DND-41 (cell line): ENCODE results near the gene MCF2L2.

Experiments used
- ATAC-seq: fragments of 200-7000 bp; cut with Tn5 transposase; 3 replicates; pipeline ENCODE4 v1.9.1; 2021; ENCODE audit warnings: low read depth; ENCODE audit not compliant: insufficient read depth
- DNase-seq: peaks from one replicate; pipeline ENCODE4 v3.0.0-alpha.2; 2020
- H2AFZ ChIP-seq: 2 replicates; pipeline ENCODE4 v1.6.0; 2012; ENCODE audit warnings: low read depth, low read length
- H3K27ac ChIP-seq: 2 replicates; pipeline ENCODE4 v1.5.1; 2012; ENCODE audit warnings: low read length, inconsistent platforms
- H3K27me3 ChIP-seq: fragments of 200-600 bp; sonication (generic); 2 replicates; pipeline ENCODE4 v1.6.0; 2012; ENCODE audit warnings: low read length, mild to moderate bottlenecking, inconsistent platforms; ENCODE audit not compliant: insufficient read depth, poor library complexity
- H3K36me3 ChIP-seq: 2 replicates; pipeline ENCODE4 v1.5.1; 2012; ENCODE audit warnings: low read length, inconsistent platforms; ENCODE audit not compliant: insufficient read depth
- H3K4me1 ChIP-seq: 2 replicates; pipeline ENCODE4 v1.5.1; 2012; ENCODE audit warnings: mild to moderate bottlenecking, low read length; ENCODE audit not compliant: insufficient read depth
- H3K4me2 ChIP-seq: 2 replicates; pipeline ENCODE4 v1.6.0; 2012; ENCODE audit warnings: mild to moderate bottlenecking, moderate library complexity, low read length, inconsistent platforms; ENCODE audit not compliant: insufficient read depth
- H3K4me3 ChIP-seq, 2 experiments: fragments of 200-600 bp in 1 of 2; shearing (Covaris generic) in 1 of 2; 2 replicates each; pipeline ENCODE4 v1.5.1; 2012 to 2016; ENCODE audit warnings: inconsistent platforms in 2 of 2, low read length in 2 of 2, mild to moderate bottlenecking in 2 of 2, low read depth in 1 of 2, moderate library complexity in 1 of 2
- H3K79me2 ChIP-seq: 2 replicates; pipeline ENCODE4 v1.6.0; 2012; ENCODE audit warnings: low read length, inconsistent platforms; ENCODE audit not compliant: insufficient read depth
- H3K9ac ChIP-seq: 2 replicates; pipeline ENCODE4 v1.6.0; 2012; ENCODE audit warnings: low read depth, mild to moderate bottlenecking, inconsistent platforms, low read length, moderate library complexity
- H3K9me3 ChIP-seq: 2 replicates; pipeline ENCODE4 v1.5.1; 2012; ENCODE audit warnings: low read length, moderate library complexity, mild to moderate bottlenecking, inconsistent platforms; ENCODE audit not compliant: insufficient read depth, severe bottlenecking
- H4K20me1 ChIP-seq: 2 replicates; pipeline ENCODE4 v1.6.0; 2012; ENCODE audit warnings: low read length; ENCODE audit not compliant: insufficient read depth
- EZH2 ChIP-seq: IDR thresholded peaks from 3 replicates; pipeline ENCODE4 v1.6.1; 2012; ENCODE audit warnings: borderline replicate concordance, low read depth, mild to moderate bottlenecking, moderate library complexity, low read length, inconsistent platforms; ENCODE audit not compliant: severe bottlenecking
- TF ChIP-seq, protein P1 (sequence below): IDR thresholded peaks from 2 replicates; pipeline ENCODE4 v1.5.1; 2012; ENCODE audit warnings: borderline replicate concordance, low read length, moderate library complexity, mild to moderate bottlenecking; ENCODE audit not compliant: poor library complexity, severe bottlenecking; ENCODE audit errors: extremely low read depth

MCF2L2 gene

DNA sequence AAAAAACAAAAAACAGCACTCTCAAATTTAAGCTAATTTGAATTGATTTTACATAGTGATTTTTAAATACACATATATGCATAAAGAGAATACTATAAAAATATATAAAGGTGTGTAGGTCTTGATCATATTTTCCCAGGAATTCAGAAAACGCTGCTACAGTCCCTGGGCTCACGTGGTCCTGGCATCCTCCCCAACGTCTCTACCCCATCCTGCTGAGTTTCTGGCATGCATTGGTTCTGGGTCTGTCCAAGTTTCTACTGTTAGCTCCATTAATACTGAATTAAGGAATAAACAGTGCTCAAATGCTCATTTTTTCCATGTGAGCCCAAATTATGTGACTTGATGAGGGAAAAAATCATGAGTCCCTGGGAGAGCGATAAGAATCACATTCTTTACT, 233.2 kb downstream of the MCF2L2 start:
- no peaks in the 10 kb centered on the region for H4K20me1 ChIP-seq
- TF ChIP-seq, protein P1, sequence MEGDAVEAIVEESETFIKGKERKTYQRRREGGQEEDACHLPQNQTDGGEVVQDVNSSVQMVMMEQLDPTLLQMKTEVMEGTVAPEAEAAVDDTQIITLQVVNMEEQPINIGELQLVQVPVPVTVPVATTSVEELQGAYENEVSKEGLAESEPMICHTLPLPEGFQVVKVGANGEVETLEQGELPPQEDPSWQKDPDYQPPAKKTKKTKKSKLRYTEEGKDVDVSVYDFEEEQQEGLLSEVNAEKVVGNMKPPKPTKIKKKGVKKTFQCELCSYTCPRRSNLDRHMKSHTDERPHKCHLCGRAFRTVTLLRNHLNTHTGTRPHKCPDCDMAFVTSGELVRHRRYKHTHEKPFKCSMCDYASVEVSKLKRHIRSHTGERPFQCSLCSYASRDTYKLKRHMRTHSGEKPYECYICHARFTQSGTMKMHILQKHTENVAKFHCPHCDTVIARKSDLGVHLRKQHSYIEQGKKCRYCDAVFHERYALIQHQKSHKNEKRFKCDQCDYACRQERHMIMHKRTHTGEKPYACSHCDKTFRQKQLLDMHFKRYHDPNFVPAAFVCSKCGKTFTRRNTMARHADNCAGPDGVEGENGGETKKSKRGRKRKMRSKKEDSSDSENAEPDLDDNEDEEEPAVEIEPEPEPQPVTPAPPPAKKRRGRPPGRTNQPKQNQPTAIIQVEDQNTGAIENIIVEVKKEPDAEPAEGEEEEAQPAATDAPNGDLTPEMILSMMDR = no peak
- TF ChIP-seq EZH2 = no peak
- H3K27me3 ChIP-seq = peaks cover 4% of the 10 kb centered on the region
- no peak overlapping the region for H2AFZ ChIP-seq
- no peak overlapping the region for H3K27ac ChIP-seq
- no peaks in the 10 kb centered on the region for H3K79me2 ChIP-seq
- DNase-seq (no peak), ATAC-seq (no peak)
- H3K36me3 ChIP-seq = no peaks in the 10 kb centered on the region
- H3K9ac ChIP-seq = no peak overlapping the region
- no peak overlapping the region for H3K4me2 ChIP-seq
- no peaks in the 10 kb centered on the region for H3K9me3 ChIP-seq
- H3K4me3 ChIP-seq = no peak overlapping the region
- H3K4me1 ChIP-seq = no peaks in the 10 kb centered on the region

DNA sequence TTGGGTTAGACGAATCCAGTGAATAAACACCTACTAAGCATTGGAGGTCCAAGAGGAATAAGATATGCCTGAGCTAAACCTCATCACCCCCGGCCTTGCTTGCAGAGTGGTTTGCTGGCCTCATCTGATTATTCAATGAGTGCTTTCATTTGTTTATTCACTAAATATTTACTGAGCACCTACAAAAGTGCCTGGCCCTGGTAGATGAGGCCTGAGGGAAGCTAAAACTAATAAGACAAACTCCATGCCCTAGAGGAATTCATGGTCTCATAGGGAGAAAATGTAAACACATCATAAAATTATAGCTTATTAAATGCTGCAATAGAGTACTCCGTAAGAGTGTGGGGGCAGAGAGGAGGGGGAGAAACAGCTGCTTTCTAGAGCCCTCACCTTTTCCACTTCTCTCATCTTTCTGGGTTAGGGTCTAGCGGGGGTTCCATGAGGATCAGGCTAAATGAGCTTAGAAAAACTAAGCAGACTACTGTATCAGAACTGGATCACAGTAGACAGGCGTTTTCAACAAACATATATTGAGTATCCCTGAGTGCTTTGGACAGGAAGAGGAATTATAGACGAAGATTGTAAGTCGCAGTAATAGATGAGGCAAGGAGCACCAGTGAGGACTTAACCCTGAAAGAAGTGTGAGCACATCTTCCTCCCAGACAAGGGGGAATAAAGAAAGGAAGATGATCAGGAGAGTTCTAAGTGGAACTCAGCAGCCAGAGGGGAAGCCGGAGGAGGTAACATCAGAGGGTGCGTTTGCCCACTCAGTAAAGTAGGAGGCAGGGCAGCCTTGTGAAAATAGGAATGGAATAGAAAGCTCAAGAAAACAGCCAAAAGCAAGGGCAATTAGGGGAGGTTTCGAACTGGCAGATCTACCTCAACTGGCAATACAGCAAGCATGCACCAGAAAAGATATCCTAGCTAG, 234.4 kb downstream of the MCF2L2 start:
- no peak for DNase-seq
- Histone ChIP-seq H2AFZ (no peak overlapping the region), H3K27me3 (peaks cover 4% of the 10 kb centered on the region), H3K79me2 (no peaks in the 10 kb centered on the region), H3K4me1 (no peaks in the 10 kb centered on the region), H4K20me1 (no peaks in the 10 kb centered on the region), H3K27ac (no peak overlapping the region), H3K36me3 (no peaks in the 10 kb centered on the region), H3K4me3 (no peak overlapping the region), H3K9ac (no peak overlapping the region), H3K4me2 (no peak overlapping the region), H3K9me3 (no peaks in the 10 kb centered on the region)
- TF ChIP-seq, protein P1 = no peak
- no peak for TF ChIP-seq EZH2
- no peak for ATAC-seq

DNA sequence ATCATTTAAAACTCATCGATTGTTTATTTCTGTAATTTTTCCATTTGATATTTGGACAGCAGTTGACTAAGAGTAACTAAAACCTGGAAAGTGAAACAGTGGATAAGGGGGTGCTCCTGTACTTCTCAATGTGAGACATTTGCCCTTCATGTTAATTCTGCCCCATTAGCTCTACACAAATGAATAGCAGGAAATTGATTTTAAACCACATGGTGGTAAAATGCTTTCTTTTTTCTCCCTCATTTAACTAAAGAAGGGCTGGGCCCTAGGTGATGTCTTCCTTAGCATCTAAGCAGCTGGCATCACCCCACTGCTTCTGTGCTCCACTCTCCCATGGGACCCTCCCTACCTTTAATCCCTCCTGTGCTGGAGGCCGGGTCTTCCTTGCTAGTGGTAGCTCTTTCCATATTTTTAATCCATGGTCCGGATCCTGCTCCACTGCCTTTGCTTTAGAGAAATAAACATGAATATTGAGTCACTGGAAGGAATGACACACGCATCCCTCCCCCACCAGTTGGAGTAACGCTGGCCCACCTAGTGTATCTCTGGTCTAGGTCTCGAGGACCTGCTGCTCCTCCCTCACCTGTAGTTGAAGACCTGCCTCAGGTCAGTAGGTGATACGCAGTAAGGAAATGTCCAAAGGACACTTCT, 235.6 kb downstream of the MCF2L2 start:
- no peaks in the 10 kb centered on the region for H3K79me2 ChIP-seq
- H3K9me3 ChIP-seq = no peaks in the 10 kb centered on the region
- H3K36me3 ChIP-seq = no peaks in the 10 kb centered on the region
- no peak overlapping the region for H2AFZ ChIP-seq
- no peak overlapping the region for H3K27ac ChIP-seq
- no peak for ATAC-seq
- H3K27me3 ChIP-seq = peaks cover 4% of the 10 kb centered on the region
- no peak overlapping the region for H3K4me3 ChIP-seq
- H3K9ac ChIP-seq = no peak overlapping the region
- TF ChIP-seq, protein P1 = no peak
- no peak for TF ChIP-seq EZH2
- no peaks in the 10 kb centered on the region for H4K20me1 ChIP-seq
- DNase-seq = no peak
- H3K4me2 ChIP-seq = no peak overlapping the region
- no peaks in the 10 kb centered on the region for H3K4me1 ChIP-seq
